ENCODE results near the gene RITA1.

RITA1 gene

GRCh38 chr12:113240395-113240794 lies 54.9 kb downstream of the RITA1 start:
- no peaks in the 10 kb centered on the region for H3K4me1 ChIP-seq (ENCODE audit: insufficient read depth, insufficient read length)
- H3K4me3 ChIP-seq (ENCODE audit: insufficient read length, low read depth): no peak overlapping the region
- no peak for DNase-seq (ENCODE audit: low read depth, low spot score)
- H3K9ac ChIP-seq (ENCODE audit: insufficient read length, low read depth): no peak overlapping the region
- H3K36me3 ChIP-seq (ENCODE audit: insufficient read depth, insufficient read length, low read length): peaks cover 61% of the 10 kb centered on the region
- no peaks in the 10 kb centered on the region for H3K9me3 ChIP-seq (ENCODE audit: insufficient read depth, low read length)
- TF ChIP-seq YY1 (IDR thresholded peaks at IDR 0.05; ENCODE audit: insufficient read depth, insufficient read length) (no peak), SUZ12 (IDR thresholded peaks at IDR 0.05; ENCODE audit: extremely low read depth, insufficient read depth, insufficient read length) (no peak), ZNF274 (IDR thresholded peaks at IDR 0.05; ENCODE audit: low read depth, low read length) (no peak)
- no peaks in the 10 kb centered on the region for H3K27me3 ChIP-seq (ENCODE audit: insufficient read depth, insufficient read length)

- H3K4me3 ChIP-seq (ENCODE audit: insufficient read length, low read depth): no peak overlapping the region
- H3K27me3 ChIP-seq (ENCODE audit: insufficient read depth, insufficient read length): no peaks in the 10 kb centered on the region
- no peaks in the 10 kb centered on the region for H3K9me3 ChIP-seq (ENCODE audit: insufficient read depth, low read length)
- no peak for DNase-seq (ENCODE audit: low read depth, low spot score)
- TF ChIP-seq YY1 (IDR thresholded peaks at IDR 0.05; ENCODE audit: insufficient read depth, insufficient read length): no peak
- no peak for TF ChIP-seq SUZ12 (IDR thresholded peaks at IDR 0.05; ENCODE audit: extremely low read depth, insufficient read depth, insufficient read length)
- TF ChIP-seq ZNF274 (IDR thresholded peaks at IDR 0.05; ENCODE audit: low read depth, low read length): no peak
- H3K9ac ChIP-seq (ENCODE audit: insufficient read length, low read depth): no peak overlapping the region
- H3K4me1 ChIP-seq (ENCODE audit: insufficient read depth, insufficient read length): no peaks in the 10 kb centered on the region
- peaks cover 60% of the 10 kb centered on the region for H3K36me3 ChIP-seq (ENCODE audit: insufficient read depth, insufficient read length, low read length)
These were observed 55.9 kb downstream of the RITA1 start for GRCh38 chr12:113241191-113242025.

Measured in NT2/D1 (cell line).